ENCODE results near the gene MOB3A.
"Not testable (repeated sequence)": the region's sequence is repeated elsewhere in the genome, so short reads cannot be mapped to it uniquely, and the experiment has no call there.

DNA sequence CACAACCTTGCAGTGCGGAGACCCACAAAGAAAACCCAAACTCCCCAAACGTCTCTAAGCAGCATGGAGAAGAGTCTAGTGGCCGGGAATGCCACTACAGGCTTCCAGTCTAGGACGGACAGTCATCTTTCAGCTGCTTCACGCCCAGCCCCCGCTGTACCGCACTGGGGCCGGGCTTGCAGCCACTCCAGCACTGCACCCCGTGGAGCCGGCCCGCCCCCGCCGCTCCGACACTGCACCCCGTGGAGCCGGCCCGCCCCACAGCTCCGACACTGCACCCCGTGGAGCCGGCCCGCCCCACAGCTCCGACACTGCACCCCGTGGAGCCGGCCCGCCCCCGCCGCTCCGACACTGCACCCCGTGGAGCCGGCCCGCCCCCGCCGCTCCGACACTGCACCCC is 32.1 kb upstream of the MOB3A start:
- not testable (repeated sequence) for TF ChIP-seq GABPA (IDR thresholded peaks at IDR 0.05 in 1 of 2, conservative IDR thresholded peaks at IDR 0.05 in 1 of 2); HNF4G (IDR thresholded peaks at IDR 0.05)
- TF ChIP-seq, protein P1, sequence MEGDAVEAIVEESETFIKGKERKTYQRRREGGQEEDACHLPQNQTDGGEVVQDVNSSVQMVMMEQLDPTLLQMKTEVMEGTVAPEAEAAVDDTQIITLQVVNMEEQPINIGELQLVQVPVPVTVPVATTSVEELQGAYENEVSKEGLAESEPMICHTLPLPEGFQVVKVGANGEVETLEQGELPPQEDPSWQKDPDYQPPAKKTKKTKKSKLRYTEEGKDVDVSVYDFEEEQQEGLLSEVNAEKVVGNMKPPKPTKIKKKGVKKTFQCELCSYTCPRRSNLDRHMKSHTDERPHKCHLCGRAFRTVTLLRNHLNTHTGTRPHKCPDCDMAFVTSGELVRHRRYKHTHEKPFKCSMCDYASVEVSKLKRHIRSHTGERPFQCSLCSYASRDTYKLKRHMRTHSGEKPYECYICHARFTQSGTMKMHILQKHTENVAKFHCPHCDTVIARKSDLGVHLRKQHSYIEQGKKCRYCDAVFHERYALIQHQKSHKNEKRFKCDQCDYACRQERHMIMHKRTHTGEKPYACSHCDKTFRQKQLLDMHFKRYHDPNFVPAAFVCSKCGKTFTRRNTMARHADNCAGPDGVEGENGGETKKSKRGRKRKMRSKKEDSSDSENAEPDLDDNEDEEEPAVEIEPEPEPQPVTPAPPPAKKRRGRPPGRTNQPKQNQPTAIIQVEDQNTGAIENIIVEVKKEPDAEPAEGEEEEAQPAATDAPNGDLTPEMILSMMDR (IDR thresholded peaks at IDR 0.05; ENCODE audit: low read depth, low read length, missing input control), result not testable (repeated sequence)
- TF ChIP-seq, protein P2, sequence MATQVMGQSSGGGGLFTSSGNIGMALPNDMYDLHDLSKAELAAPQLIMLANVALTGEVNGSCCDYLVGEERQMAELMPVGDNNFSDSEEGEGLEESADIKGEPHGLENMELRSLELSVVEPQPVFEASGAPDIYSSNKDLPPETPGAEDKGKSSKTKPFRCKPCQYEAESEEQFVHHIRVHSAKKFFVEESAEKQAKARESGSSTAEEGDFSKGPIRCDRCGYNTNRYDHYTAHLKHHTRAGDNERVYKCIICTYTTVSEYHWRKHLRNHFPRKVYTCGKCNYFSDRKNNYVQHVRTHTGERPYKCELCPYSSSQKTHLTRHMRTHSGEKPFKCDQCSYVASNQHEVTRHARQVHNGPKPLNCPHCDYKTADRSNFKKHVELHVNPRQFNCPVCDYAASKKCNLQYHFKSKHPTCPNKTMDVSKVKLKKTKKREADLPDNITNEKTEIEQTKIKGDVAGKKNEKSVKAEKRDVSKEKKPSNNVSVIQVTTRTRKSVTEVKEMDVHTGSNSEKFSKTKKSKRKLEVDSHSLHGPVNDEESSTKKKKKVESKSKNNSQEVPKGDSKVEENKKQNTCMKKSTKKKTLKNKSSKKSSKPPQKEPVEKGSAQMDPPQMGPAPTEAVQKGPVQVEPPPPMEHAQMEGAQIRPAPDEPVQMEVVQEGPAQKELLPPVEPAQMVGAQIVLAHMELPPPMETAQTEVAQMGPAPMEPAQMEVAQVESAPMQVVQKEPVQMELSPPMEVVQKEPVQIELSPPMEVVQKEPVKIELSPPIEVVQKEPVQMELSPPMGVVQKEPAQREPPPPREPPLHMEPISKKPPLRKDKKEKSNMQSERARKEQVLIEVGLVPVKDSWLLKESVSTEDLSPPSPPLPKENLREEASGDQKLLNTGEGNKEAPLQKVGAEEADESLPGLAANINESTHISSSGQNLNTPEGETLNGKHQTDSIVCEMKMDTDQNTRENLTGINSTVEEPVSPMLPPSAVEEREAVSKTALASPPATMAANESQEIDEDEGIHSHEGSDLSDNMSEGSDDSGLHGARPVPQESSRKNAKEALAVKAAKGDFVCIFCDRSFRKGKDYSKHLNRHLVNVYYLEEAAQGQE (IDR thresholded peaks at IDR 0.05), result not testable (repeated sequence)
